Measurements from ENCODE around the gene SNX13.
A peak's percentile ranks its signal among the peaks of the same experiment; 100 is the strongest.

The SNX13 gene, protein sequence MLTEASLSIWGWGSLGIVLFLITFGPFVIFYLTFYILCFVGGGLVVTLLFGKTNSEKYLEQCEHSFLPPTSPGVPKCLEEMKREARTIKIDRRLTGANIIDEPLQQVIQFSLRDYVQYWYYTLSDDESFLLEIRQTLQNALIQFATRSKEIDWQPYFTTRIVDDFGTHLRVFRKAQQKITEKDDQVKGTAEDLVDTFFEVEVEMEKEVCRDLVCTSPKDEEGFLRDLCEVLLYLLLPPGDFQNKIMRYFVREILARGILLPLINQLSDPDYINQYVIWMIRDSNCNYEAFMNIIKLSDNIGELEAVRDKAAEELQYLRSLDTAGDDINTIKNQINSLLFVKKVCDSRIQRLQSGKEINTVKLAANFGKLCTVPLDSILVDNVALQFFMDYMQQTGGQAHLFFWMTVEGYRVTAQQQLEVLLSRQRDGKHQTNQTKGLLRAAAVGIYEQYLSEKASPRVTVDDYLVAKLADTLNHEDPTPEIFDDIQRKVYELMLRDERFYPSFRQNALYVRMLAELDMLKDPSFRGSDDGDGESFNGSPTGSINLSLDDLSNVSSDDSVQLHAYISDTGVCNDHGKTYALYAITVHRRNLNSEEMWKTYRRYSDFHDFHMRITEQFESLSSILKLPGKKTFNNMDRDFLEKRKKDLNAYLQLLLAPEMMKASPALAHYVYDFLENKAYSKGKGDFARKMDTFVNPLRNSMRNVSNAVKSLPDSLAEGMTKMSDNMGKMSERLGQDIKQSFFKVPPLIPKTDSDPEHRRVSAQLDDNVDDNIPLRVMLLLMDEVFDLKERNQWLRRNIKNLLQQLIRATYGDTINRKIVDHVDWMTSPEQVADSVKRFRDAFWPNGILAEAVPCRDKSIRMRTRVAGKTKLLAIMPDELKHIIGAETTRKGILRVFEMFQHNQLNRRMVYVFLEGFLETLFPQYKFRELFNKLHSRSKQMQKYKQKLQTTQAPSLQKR

GRCh38 chr7:17940302-17940883 lies at the start of gene SNX13:
SNX13 (minus strand) TSS chr7:17940494; CDS start chr7:17940295, 199 bp downstream.
- peak; percentile 94 for DNase-seq (ENCODE audit: low read depth)
- peak; percentile 34 for TF ChIP-seq CTCF (conservative IDR thresholded peaks at IDR 0.05; ENCODE audit: low read depth, low read length)

DNA sequence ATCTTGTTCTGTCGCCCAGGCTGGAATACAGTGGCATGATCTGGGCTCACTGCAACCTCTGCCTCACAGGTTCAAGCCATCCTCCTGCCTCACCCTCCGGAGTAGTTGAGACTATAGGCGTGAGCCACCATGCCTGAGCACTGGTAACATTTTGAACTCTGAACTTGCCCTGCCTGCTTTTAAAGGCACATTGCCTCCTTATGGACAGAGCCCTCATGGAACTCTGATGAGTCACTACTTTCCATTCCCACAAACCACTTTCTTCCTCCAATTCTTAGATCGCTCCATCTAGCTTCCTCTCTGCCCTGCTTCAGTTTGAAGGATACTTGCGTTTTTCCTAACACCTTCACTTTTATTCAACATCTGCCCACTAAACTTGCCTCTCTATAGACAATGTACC lies 49.3 kb upstream of the SNX13 start:
- TF ChIP-seq CTCF (conservative IDR thresholded peaks at IDR 0.05; ENCODE audit: low read depth, low read length) = peak; percentile 3
- H3K4me3 ChIP-seq (ENCODE audit: low read depth, low read length) = no peak overlapping the region
- DNase-seq (ENCODE audit: low read depth) = peak; percentile 30

More at GRCh38 chr7:17940302-17940883, at the start of gene SNX13:
- H3K4me3 ChIP-seq (ENCODE audit: low read depth, low read length) = peak within 1 kb of the TSS; percentile 85

- TF ChIP-seq CTCF (conservative IDR thresholded peaks at IDR 0.05; ENCODE audit: low read depth, low read length) = no peak
- DNase-seq (ENCODE audit: low read depth) = no peak
- H3K4me3 ChIP-seq (ENCODE audit: low read depth, low read length) = no peak overlapping the region
Measured at GRCh38 chr7:17988858-17989257, 48.6 kb upstream of the SNX13 start.

DNA sequence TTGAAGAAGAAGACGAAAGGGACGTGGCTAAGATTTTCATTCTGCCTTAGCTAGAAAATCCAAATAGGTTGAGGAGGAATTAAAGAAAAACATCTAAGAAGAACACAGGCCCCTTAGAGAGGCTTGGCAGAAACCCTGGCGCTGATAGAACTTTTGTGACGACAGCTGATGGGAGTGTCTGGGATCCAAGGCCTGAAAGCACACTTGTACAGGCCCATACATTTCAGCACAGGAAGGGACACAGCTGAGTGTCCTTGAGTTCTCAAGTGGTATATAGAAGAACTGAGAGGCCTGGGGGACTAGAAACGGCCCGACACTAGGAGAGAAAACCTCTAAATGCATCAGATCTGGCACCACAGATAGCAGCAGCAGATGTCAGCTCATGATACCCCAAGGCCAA lies 47.8 kb upstream of the SNX13 start:
- H3K4me3 ChIP-seq (ENCODE audit: low read depth, low read length) = no peak overlapping the region
- TF ChIP-seq CTCF (conservative IDR thresholded peaks at IDR 0.05; ENCODE audit: low read depth, low read length) = no peak
- no peak for DNase-seq (ENCODE audit: low read depth)

GRCh38 chr7:17986851-17987250 lies 46.6 kb upstream of the SNX13 start:
- no peak for TF ChIP-seq CTCF (conservative IDR thresholded peaks at IDR 0.05; ENCODE audit: low read depth, low read length)
- DNase-seq (ENCODE audit: low read depth) = peak; percentile 82
- no peak overlapping the region for H3K4me3 ChIP-seq (ENCODE audit: low read depth, low read length)

DNA sequence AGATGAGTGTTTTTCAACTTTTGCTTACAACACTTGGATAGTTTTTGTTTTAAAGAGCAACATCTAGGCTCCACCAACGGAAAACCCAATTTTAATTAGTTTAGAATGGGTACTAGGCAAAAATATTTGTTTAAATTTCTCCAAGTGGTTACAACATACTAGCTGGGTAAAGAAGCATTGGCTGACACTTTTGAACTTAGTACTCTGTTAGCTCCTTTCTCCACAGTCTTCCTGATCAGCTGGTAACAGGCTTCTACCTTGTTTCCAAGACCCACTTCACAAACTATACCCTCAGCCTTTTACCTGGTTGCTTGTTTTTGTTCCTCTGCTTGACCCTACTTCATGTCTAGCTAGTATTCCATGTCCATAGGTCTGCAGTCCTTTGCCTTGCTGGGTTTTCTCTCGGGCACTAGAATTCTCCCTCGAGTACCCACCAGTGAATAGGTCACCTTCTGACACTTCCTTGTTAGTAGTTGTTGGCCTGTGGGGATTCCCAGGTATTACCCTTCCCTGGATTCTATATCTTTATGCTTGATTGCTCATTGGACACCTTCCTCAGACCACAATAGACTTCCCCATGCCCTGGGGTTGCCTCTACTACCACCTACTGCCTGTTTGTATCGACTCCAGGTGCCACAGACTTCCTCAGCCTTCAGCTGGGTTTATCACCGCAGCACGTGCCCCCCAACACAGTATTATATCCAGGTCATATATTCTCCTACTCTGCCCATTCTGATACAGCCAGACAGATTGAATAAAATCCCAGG lies 45.4 kb upstream of the SNX13 start:
- TF ChIP-seq CTCF (conservative IDR thresholded peaks at IDR 0.05; ENCODE audit: low read depth, low read length) = no peak
- no peak overlapping the region for H3K4me3 ChIP-seq (ENCODE audit: low read depth, low read length)
- DNase-seq (ENCODE audit: low read depth) = no peak

Measured in choroid plexus epithelial cell (primary cell).